ENCODE measurements around the gene WASHC4.

DNA sequence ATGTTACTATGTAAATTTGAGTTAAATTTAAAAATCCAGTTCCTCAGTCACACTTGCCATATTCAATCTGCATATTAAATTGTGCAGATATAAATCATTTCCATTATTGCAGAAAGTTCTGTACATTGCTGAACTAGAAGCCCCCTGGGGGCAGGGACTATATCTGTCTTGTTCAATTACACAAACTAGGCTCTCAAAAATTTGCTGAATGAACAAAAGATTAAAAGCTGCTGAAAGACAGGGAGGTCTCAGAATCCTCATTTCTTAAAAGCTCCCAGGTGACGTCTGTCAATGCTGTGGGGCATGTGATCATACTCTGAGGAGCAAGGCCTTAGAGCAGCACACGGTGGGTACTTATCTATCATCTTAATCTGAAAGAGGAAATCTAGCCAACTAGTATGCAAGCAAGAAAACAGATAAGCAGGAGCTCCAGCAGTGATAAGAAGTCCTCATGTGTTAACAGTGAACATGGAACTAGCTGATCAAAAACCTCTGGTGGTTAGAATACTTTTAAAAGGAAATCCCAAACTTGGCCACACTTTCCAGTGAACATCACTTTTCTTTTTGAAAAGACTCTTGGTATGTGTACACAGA lies 68.0 kb downstream of the WASHC4 start:
- TF ChIP-seq, protein P1, sequence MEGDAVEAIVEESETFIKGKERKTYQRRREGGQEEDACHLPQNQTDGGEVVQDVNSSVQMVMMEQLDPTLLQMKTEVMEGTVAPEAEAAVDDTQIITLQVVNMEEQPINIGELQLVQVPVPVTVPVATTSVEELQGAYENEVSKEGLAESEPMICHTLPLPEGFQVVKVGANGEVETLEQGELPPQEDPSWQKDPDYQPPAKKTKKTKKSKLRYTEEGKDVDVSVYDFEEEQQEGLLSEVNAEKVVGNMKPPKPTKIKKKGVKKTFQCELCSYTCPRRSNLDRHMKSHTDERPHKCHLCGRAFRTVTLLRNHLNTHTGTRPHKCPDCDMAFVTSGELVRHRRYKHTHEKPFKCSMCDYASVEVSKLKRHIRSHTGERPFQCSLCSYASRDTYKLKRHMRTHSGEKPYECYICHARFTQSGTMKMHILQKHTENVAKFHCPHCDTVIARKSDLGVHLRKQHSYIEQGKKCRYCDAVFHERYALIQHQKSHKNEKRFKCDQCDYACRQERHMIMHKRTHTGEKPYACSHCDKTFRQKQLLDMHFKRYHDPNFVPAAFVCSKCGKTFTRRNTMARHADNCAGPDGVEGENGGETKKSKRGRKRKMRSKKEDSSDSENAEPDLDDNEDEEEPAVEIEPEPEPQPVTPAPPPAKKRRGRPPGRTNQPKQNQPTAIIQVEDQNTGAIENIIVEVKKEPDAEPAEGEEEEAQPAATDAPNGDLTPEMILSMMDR (IDR thresholded peaks at IDR 0.05), result no peak
- TF ChIP-seq JUN (IDR thresholded peaks at IDR 0.05) (no peak), HOXA7 (CRISPR knock-in tag; IDR thresholded peaks at IDR 0.05) (no peak), RNF2 (IDR thresholded peaks at IDR 0.05; ENCODE audit: borderline replicate concordance, low read depth) (no peak), JUNB (IDR thresholded peaks at IDR 0.05) (no peak)
- TF ChIP-seq, protein P2, sequence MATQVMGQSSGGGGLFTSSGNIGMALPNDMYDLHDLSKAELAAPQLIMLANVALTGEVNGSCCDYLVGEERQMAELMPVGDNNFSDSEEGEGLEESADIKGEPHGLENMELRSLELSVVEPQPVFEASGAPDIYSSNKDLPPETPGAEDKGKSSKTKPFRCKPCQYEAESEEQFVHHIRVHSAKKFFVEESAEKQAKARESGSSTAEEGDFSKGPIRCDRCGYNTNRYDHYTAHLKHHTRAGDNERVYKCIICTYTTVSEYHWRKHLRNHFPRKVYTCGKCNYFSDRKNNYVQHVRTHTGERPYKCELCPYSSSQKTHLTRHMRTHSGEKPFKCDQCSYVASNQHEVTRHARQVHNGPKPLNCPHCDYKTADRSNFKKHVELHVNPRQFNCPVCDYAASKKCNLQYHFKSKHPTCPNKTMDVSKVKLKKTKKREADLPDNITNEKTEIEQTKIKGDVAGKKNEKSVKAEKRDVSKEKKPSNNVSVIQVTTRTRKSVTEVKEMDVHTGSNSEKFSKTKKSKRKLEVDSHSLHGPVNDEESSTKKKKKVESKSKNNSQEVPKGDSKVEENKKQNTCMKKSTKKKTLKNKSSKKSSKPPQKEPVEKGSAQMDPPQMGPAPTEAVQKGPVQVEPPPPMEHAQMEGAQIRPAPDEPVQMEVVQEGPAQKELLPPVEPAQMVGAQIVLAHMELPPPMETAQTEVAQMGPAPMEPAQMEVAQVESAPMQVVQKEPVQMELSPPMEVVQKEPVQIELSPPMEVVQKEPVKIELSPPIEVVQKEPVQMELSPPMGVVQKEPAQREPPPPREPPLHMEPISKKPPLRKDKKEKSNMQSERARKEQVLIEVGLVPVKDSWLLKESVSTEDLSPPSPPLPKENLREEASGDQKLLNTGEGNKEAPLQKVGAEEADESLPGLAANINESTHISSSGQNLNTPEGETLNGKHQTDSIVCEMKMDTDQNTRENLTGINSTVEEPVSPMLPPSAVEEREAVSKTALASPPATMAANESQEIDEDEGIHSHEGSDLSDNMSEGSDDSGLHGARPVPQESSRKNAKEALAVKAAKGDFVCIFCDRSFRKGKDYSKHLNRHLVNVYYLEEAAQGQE (IDR thresholded peaks at IDR 0.05), result no peak
